K562 (cell line): Measurements from ENCODE around the gene PRRC2A. TPM values are rescaled to one million over a fixed set of nuclear protein-coding genes. Genes with fewer than 3 reads are reported as not detected.

Experiments used
- ERF ChIP-seq: fragments of 450-650 bp; formaldehyde crosslinking; IDR thresholded peaks from 2 replicates; pipeline ENCODE4 v1.4.0; 2020; ENCODE audit warnings: mild to moderate bottlenecking, mixed read lengths
- HMGN3 ChIP-seq: IDR thresholded peaks from 2 replicates; pipeline ENCODE4 v1.6.1; 2011; ENCODE audit warnings: borderline replicate concordance, low read depth, mild to moderate bottlenecking, mixed read lengths, low read length; ENCODE audit not compliant: insufficient read length; ENCODE audit errors: extremely low read depth
- HNRNPLL ChIP-seq: fragments of 200-400 bp; formaldehyde crosslinking; IDR thresholded peaks from 2 replicates; pipeline ENCODE4 v1.6.1; 2017; ENCODE audit warnings: low read length, low read depth, mild to moderate bottlenecking; ENCODE audit not compliant: poor library complexity, severe bottlenecking
- JUNB ChIP-seq: fragments of 450-650 bp; formaldehyde crosslinking; conservative IDR thresholded peaks from 2 replicates; pipeline ENCODE4 v1.4.0; 2020; ENCODE audit warnings: mild to moderate bottlenecking
- PRPF4 ChIP-seq: fragments of 200-400 bp; formaldehyde crosslinking; IDR thresholded peaks from one replicate; pipeline ENCODE4 v1.6.1; 2017; ENCODE audit warnings: low read length, low read depth, mild to moderate bottlenecking; ENCODE audit not compliant: insufficient read depth, poor library complexity, severe bottlenecking
- SIN3B ChIP-seq: fragments of 450-650 bp; IDR thresholded peaks from 2 replicates; pipeline ENCODE4 v1.6.1; 2017; ENCODE audit warnings: low read depth, mild to moderate bottlenecking, moderate library complexity
- SMARCA5 ChIP-seq: fragments of 450-650 bp; IDR thresholded peaks from 2 replicates; pipeline ENCODE4 v1.6.1; 2016
- TRIM24 ChIP-seq, 2 experiments: fragments of 450-650 bp; IDR thresholded peaks; 2 replicates each; pipeline ENCODE4 v1.6.1; 2016
- ZNF507 ChIP-seq: conservative IDR thresholded peaks from 2 replicates; pipeline ENCODE4 v1.6.1; 2017; ENCODE audit warnings: missing genetic modification characterization, missing compliant biosample characterization
- polyA plus RNA-seq, 8 experiments: library from polyadenylated mRNA; depleted of rRNA in 4 of 8; stranded (reverse) in 5 of 8; unstranded in 3 of 8; fragments of >200 nt; fragmentation: Nextera tagmentation in 2 of 8; fragmentation: Illumina TruSeq in 1 of 8; extraction: Ambion mirVana in 2 of 8; extraction: Trizol in 1 of 8; gene quantifications; 2 replicates each; pipeline versions ENCODE4 v1.2.1 to v1.2.3, GENCODE V29; 2011 to 2014; ENCODE audit warnings: inconsistent platforms in 1 of 8, missing spikeins in 1 of 8
- total RNA-seq, 7 experiments: library from RNA; depleted of rRNA in 6 of 7; stranded (reverse); fragments of >200 nt in 6 of 7; fragmentation: Illumina TruSeq in 2 of 7; extraction: Trizol in 2 of 7; gene quantifications; 2 replicates each; pipeline versions ENCODE4 v1.2.1 to v1.2.3, GENCODE V29; 2011 to 2021; ENCODE audit warnings: low replicate concordance in 1 of 7
- TF ChIP-seq, protein P1 (sequence below): fragments of 450-650 bp; formaldehyde crosslinking; IDR thresholded peaks from 2 replicates; pipeline ENCODE4 v1.4.0; 2020; ENCODE audit warnings: mild to moderate bottlenecking
- TF ChIP-seq, protein P2 (sequence below): fragments of 200-800 bp; sonication (Bioruptor generic); IDR thresholded peaks from 2 replicates; pipeline ENCODE4 v1.6.1; 2017; ENCODE audit warnings: missing genetic modification characterization, missing compliant biosample characterization
- TF ChIP-seq, protein P3 (sequence below), 2 experiments: IDR thresholded peaks; 2 replicates each; pipeline ENCODE4 v1.6.1; 2012; ENCODE audit warnings: improper control_type of control experiment in 2 of 2, low read depth in 2 of 2, low read length in 2 of 2, borderline replicate concordance in 1 of 2
- TF ChIP-seq, protein P4 (sequence below): fragments of 250-450 bp; sonication (Bioruptor Pico); IDR thresholded peaks from 2 replicates; pipeline ENCODE4 v1.4.0; 2020
- TF ChIP-seq, protein P5 (sequence below): fragments of 250-450 bp; sonication (Bioruptor Pico); IDR thresholded peaks from 2 replicates; pipeline ENCODE4 v1.5.0; 2020; ENCODE audit warnings: mild to moderate bottlenecking

PRRC2A gene
- total and polyA plus RNA-seq, 9 of the 15 experiments (the other 6 are each of a cell fraction or from before 2014, with no cell fraction given): 1.0 to 332 (median 63.0) TPM

DNA sequence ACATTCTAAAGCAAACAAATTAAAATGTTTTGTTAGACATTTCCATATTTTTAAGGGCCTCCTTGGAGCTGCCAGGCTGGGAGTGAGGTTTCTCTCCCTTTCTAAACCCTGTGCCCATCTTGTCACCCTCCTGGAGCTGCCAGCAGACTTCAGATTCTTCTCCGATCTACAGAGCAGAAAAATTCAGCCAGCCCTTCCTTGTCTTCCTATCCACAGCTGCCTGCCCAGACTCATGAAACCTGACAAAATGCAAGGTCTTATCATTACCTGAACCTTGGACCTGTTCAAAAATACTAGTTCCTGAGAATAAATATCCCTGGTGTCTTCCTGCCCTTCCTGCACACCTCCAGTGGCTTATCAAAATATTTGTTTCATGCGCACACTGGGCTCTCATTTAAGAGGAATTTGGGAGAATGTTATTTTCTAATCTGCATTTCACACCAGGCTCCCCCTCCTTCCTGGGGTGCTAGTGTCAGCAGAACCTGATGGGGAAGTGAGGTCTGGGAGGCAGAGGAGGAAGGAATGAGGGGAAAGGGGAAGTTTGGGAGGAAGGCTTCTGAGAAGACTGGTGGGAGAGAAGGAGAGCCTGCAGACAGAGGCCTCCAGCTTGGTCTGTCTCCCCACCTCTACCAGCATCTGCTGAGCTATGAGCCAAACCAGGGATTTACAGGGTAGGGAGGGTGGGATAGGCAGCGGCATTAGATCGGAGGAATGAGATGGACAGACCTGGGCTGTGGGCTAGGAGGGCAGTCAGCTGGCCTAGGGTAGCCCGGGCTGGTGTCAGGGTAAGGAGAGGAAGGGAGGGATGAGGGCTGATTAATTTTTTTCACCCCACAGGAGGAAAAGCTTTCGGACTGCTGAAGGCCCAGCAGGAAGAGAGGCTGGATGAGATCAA lies 5.6 kb upstream of the PRRC2A start, which contains the start of gene AIF1 (continued):
- TF ChIP-seq TRIM24 (IDR thresholded peaks at IDR 0.05): no peak
- TF ChIP-seq, protein P1, sequence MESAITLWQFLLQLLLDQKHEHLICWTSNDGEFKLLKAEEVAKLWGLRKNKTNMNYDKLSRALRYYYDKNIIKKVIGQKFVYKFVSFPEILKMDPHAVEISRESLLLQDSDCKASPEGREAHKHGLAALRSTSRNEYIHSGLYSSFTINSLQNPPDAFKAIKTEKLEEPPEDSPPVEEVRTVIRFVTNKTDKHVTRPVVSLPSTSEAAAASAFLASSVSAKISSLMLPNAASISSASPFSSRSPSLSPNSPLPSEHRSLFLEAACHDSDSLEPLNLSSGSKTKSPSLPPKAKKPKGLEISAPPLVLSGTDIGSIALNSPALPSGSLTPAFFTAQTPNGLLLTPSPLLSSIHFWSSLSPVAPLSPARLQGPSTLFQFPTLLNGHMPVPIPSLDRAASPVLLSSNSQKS (CRISPR knock-in tag): no peak
- no peak for TF ChIP-seq HNRNPLL
- TF ChIP-seq PRPF4: no peak
- TF ChIP-seq, protein P2, sequence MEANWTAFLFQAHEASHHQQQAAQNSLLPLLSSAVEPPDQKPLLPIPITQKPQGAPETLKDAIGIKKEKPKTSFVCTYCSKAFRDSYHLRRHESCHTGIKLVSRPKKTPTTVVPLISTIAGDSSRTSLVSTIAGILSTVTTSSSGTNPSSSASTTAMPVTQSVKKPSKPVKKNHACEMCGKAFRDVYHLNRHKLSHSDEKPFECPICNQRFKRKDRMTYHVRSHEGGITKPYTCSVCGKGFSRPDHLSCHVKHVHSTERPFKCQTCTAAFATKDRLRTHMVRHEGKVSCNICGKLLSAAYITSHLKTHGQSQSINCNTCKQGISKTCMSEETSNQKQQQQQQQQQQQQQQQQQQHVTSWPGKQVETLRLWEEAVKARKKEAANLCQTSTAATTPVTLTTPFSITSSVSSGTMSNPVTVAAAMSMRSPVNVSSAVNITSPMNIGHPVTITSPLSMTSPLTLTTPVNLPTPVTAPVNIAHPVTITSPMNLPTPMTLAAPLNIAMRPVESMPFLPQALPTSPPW (CRISPR knock-in tag): peak; percentile 54; the same call in 1 of the 2 replicates
- TF ChIP-seq ZNF507 (tag): no peak
- TF ChIP-seq ERF (CRISPR knock-in tag): no peak
- TF ChIP-seq JUNB (CRISPR knock-in tag): no peak
- no peak for TF ChIP-seq HMGN3
- TF ChIP-seq SIN3B: no peak
- TF ChIP-seq, protein P3, sequence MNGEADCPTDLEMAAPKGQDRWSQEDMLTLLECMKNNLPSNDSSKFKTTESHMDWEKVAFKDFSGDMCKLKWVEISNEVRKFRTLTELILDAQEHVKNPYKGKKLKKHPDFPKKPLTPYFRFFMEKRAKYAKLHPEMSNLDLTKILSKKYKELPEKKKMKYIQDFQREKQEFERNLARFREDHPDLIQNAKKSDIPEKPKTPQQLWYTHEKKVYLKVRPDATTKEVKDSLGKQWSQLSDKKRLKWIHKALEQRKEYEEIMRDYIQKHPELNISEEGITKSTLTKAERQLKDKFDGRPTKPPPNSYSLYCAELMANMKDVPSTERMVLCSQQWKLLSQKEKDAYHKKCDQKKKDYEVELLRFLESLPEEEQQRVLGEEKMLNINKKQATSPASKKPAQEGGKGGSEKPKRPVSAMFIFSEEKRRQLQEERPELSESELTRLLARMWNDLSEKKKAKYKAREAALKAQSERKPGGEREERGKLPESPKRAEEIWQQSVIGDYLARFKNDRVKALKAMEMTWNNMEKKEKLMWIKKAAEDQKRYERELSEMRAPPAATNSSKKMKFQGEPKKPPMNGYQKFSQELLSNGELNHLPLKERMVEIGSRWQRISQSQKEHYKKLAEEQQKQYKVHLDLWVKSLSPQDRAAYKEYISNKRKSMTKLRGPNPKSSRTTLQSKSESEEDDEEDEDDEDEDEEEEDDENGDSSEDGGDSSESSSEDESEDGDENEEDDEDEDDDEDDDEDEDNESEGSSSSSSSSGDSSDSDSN (IDR thresholded peaks at IDR 0.05; ENCODE audit: borderline replicate concordance in 1 of 2, low read depth in 2 of 2, low read length in 2 of 2): peak in 1 of 2 experiments; percentile 58; a peak in 1 of 4 replicates
- TF ChIP-seq, protein P4, sequence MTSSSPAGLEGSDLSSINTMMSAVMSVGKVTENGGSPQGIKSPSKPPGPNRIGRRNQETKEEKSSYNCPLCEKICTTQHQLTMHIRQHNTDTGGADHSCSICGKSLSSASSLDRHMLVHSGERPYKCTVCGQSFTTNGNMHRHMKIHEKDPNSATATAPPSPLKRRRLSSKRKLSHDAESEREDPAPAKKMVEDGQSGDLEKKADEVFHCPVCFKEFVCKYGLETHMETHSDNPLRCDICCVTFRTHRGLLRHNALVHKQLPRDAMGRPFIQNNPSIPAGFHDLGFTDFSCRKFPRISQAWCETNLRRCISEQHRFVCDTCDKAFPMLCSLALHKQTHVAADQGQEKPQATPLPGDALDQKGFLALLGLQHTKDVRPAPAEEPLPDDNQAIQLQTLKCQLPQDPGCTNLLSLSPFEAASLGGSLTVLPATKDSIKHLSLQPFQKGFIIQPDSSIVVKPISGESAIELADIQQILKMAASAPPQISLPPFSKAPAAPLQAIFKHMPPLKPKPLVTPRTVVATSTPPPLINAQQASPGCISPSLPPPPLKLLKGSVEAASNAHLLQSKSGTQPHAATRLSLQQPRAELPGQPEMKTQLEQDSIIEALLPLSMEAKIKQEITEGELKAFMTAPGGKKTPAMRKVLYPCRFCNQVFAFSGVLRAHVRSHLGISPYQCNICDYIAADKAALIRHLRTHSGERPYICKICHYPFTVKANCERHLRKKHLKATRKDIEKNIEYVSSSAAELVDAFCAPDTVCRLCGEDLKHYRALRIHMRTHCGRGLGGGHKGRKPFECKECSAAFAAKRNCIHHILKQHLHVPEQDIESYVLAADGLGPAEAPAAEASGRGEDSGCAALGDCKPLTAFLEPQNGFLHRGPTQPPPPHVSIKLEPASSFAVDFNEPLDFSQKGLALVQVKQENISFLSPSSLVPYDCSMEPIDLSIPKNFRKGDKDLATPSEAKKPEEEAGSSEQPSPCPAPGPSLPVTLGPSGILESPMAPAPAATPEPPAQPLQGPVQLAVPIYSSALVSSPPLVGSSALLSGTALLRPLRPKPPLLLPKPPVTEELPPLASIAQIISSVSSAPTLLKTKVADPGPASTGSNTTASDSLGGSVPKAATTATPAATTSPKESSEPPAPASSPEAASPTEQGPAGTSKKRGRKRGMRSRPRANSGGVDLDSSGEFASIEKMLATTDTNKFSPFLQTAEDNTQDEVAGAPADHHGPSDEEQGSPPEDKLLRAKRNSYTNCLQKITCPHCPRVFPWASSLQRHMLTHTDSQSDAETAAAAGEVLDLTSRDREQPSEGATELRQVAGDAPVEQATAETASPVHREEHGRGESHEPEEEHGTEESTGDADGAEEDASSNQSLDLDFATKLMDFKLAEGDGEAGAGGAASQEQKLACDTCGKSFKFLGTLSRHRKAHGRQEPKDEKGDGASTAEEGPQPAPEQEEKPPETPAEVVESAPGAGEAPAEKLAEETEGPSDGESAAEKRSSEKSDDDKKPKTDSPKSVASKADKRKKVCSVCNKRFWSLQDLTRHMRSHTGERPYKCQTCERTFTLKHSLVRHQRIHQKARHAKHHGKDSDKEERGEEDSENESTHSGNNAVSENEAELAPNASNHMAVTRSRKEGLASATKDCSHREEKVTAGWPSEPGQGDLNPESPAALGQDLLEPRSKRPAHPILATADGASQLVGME: no peak
- TF ChIP-seq, protein P5, sequence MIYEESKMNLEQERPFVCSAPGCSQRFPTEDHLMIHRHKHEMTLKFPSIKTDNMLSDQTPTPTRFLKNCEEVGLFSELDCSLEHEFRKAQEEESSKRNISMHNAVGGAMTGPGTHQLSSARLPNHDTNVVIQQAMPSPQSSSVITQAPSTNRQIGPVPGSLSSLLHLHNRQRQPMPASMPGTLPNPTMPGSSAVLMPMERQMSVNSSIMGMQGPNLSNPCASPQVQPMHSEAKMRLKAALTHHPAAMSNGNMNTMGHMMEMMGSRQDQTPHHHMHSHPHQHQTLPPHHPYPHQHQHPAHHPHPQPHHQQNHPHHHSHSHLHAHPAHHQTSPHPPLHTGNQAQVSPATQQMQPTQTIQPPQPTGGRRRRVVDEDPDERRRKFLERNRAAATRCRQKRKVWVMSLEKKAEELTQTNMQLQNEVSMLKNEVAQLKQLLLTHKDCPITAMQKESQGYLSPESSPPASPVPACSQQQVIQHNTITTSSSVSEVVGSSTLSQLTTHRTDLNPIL: no peak
- peak; percentile 16; the same call in 1 of the 2 replicates for TF ChIP-seq SMARCA5
